ENCODE measurements around the gene STON2. TPM values are rescaled to one million over a fixed set of nuclear protein-coding genes. Genes with fewer than 3 reads are reported as not detected.

STON2 gene
- total and polyA plus RNA-seq, 9 donors = 4.8 to 28.7 (median 17.3) TPM

DNA sequence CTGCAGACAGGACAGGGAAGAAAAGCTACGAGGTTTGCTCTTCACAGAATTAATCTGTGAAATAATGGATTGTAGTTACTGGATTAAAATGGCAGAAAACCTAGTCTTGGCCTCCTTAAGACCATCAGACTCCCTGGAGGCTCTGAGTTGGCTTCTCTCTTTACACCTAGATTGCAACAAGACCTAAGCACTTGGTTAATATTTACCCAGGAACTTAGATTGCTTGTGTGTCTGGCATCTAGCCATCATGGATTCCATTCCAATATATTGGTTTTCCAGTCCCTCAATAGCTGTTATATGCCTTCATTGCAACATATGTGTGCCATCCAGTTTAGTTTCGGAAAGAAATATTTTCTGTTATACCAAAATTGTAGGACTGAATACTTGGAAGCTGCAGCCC, 177.4 kb downstream of the STON2 start:
- 57 to 64% (median 64%) methylated on average over 2 of the region's 2 CpGs for WGBS, 3 donors
- peak overlapping the region in 1 of 2 donors; percentile 94 for H3K27ac ChIP-seq
- intact Hi-C loops (cut with DNase I) = no loop called here

DNA sequence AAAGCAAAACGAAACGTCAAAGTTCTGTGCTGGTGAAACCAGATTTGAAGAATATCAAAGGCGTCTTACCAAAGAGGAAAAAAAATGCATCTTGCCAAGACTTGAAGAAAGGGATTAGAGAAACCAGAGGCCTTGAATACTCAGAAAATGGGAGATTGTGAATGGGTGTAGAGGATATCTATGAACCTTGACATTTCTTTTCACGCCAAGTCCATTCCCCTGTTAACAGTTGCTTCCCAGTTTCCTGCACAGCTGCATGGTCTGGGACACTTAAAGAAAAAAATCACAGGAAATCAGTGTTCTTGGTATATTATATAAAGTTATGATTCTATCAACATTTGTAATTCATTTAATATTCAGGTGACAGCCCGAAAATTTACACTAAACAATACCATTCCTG, 178.0 kb downstream of the STON2 start:
- Histone ChIP-seq H3K4me1 (ENCODE audit: insufficient read depth) (peaks cover 10% of the 10 kb centered on the region), H3K27ac (peak overlapping the region in 1 of 2 donors; percentile 94), H3K36me3 (no peaks in the 10 kb centered on the region), H3K27me3 (no peaks in the 10 kb centered on the region), H3K9me3 (no peaks in the 10 kb centered on the region), H3K4me3 (no peak overlapping the region)
- no peak for DNase-seq
- WGBS, 3 donors = 60 to 73% (median 65%) methylated on average over 5 of the region's 5 CpGs
- TF ChIP-seq EP300 (IDR thresholded peaks at IDR 0.05) (no peak), POLR2A (IDR thresholded peaks at IDR 0.05) (no peak)
- TF ChIP-seq, protein P1, sequence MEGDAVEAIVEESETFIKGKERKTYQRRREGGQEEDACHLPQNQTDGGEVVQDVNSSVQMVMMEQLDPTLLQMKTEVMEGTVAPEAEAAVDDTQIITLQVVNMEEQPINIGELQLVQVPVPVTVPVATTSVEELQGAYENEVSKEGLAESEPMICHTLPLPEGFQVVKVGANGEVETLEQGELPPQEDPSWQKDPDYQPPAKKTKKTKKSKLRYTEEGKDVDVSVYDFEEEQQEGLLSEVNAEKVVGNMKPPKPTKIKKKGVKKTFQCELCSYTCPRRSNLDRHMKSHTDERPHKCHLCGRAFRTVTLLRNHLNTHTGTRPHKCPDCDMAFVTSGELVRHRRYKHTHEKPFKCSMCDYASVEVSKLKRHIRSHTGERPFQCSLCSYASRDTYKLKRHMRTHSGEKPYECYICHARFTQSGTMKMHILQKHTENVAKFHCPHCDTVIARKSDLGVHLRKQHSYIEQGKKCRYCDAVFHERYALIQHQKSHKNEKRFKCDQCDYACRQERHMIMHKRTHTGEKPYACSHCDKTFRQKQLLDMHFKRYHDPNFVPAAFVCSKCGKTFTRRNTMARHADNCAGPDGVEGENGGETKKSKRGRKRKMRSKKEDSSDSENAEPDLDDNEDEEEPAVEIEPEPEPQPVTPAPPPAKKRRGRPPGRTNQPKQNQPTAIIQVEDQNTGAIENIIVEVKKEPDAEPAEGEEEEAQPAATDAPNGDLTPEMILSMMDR (IDR thresholded peaks at IDR 0.05) = no peak
- intact Hi-C loops (cut with DNase I) = no loop called here

More for the DNA sequence above, 177.4 kb downstream of the STON2 start:
- TF ChIP-seq, protein P1 (IDR thresholded peaks at IDR 0.05) = no peak
- TF ChIP-seq POLR2A (IDR thresholded peaks at IDR 0.05) (no peak), EP300 (IDR thresholded peaks at IDR 0.05) (no peak)
- no peaks in the 10 kb centered on the region for H3K27me3 ChIP-seq
- no peak for DNase-seq
- H3K9me3 ChIP-seq = no peaks in the 10 kb centered on the region
- no peak overlapping the region for H3K4me3 ChIP-seq
- H3K36me3 ChIP-seq = no peaks in the 10 kb centered on the region
- H3K4me1 ChIP-seq (ENCODE audit: insufficient read depth) = peaks cover 7% of the 10 kb centered on the region

DNA sequence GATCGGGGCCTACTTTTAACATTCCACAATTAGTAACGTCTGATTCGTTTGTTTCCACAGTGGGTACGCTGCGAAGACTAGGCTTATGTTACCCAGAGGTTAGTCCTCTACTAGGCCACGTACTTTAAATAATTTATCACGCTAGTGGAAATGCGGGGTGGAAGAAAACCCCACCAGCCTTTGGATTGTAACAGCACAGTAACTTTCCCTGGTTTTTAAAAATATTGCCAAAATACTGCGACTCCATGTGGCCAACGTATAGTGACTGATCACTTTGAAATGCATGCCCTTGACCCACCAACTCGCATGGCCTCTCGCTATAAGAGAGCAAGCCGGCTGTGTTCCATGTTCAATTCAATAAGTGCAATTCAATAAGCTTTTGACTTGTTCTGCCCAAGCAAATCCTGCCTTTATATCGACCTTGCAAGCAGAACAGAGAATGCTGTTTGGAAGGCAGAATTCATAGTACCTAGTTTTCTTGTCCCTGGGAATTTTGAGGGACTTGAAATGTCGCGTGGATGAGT, 178.5 kb downstream of the STON2 start:
- intact Hi-C loops (cut with DNase I) = no loop called here
- no peak for DNase-seq

DNA sequence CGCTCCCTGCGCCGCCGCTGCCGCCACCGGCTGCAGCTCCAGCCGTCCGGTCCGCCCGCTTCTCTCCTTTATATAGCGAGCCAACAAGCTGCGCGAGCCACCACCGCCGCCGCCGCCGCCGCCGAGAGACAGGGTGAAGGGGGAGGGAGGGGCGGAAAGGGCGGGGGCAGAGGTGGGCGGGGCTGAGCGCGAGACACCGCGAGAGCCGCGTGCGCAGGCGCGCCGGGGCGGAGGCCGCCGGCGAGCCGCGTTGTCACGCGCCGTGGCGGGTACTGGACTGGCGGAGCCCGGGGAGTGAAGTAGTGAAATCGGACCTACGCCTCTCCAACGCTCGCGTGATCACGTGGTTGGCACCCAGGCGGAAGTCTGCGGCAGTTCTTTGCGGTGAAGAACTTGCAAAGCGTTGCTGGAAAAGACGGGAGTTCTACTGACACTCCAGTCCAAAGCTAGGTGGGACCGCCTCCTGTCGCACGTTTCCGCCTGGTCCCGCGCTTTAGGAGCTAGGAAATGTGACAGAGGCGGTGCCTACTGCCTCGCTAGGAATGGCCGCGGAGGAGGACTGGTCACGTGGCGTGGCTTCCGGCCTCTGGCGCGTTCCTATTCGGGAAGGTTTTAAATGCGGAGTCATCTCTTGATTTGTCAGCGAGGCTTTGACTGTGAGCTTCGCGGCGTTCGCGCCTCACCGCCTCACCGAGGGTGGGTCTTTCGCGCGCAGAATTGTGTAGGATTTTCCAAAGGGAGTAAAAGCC, 179.1 kb downstream of the STON2 start, which contains the start of gene GTF2A1:
TSS of gene GTF2A1 (minus strand) at position 130 of the 749 bp plus-strand sequence. CDS start 441 bp downstream, outside the sequence.
- intact Hi-C loops (cut with DNase I) = no loop called here
- H3K36me3 ChIP-seq = no peaks in the 10 kb centered on the region
- peak within 1 kb of the TSS; percentile 89 for H3K4me3 ChIP-seq
- TF ChIP-seq, protein P1 (IDR thresholded peaks at IDR 0.05) = peak in 1 of 3 donors; percentile 34
- TF ChIP-seq EP300 (IDR thresholded peaks at IDR 0.05) = no peak
- TF ChIP-seq POLR2A (IDR thresholded peaks at IDR 0.05) = peak; percentile 93
- no peaks in the 10 kb centered on the region for H3K27me3 ChIP-seq
- 0 to 1% (median 0%) methylated on average over 72 to 83 of the region's 84 CpGs for WGBS, 3 donors
- peaks cover 10% of the 10 kb centered on the region for H3K4me1 ChIP-seq (ENCODE audit: insufficient read depth)
- DNase-seq = peak; percentile 94 to 96 (median 96)
- peak within 1 kb of the TSS; percentile 94 to 95 for H3K27ac ChIP-seq
- H3K9me3 ChIP-seq = no peaks in the 10 kb centered on the region

More for the DNA sequence above, 178.5 kb downstream of the STON2 start:
- WGBS, 3 donors = 21 to 27% (median 23%) methylated on average over 16 of the region's 16 CpGs
- TF ChIP-seq EP300 (IDR thresholded peaks at IDR 0.05) = no peak
- TF ChIP-seq POLR2A (IDR thresholded peaks at IDR 0.05) = no peak
- TF ChIP-seq, protein P1 (IDR thresholded peaks at IDR 0.05) = no peak
- Histone ChIP-seq H3K4me3 (peak overlapping the region; percentile 89), H3K9me3 (no peaks in the 10 kb centered on the region), H3K27me3 (no peaks in the 10 kb centered on the region), H3K36me3 (no peaks in the 10 kb centered on the region), H3K4me1 (ENCODE audit: insufficient read depth) (peaks cover 10% of the 10 kb centered on the region), H3K27ac (peak overlapping the region; percentile 93 to 94)

Data from ovary (tissue), 9 donors.